Smooth muscle cell of the brain vasculature (primary cell): Measurements from ENCODE around the gene TBC1D22A.

Experiments used
- DNase-seq: peaks from one replicate; pipeline ENCODE4 v3.0.0-alpha.2; 2012; ENCODE audit warnings: low read depth, low spot score

TBC1D22A gene

GRCh38 chr22:47210686-47211085, 448.2 kb downstream of the TBC1D22A start:
- no peak for DNase-seq

GRCh38 chr22:47213571-47214230, 451.3 kb downstream of the TBC1D22A start:
- no peak for DNase-seq

GRCh38 chr22:47215851-47216250, 453.4 kb downstream of the TBC1D22A start:
- no peak for DNase-seq

- DNase-seq = no peak
These were observed 456.2 kb downstream of the TBC1D22A start for GRCh38 chr22:47218671-47219070.

GRCh38 chr22:47219789-47220188, 457.3 kb downstream of the TBC1D22A start:
- no peak for DNase-seq

GRCh38 chr22:47220752-47221151, 458.3 kb downstream of the TBC1D22A start:
- no peak for DNase-seq

- DNase-seq = no peak
These were observed 459.6 kb downstream of the TBC1D22A start for GRCh38 chr22:47221840-47222615.
